ENCODE measurements around the gene APOL5.

Gene APOL5

GRCh38 chr22:35742342-35743100 lies 24.8 kb downstream of the APOL5 start:
- DNase-seq (ENCODE audit: low spot score): no peak

GRCh38 chr22:35743326-35743860 lies 25.7 kb downstream of the APOL5 start:
- no peak for DNase-seq (ENCODE audit: low spot score)

- no peak for DNase-seq (ENCODE audit: low spot score)
Observed at GRCh38 chr22:35746248-35746647, 28.6 kb downstream of the APOL5 start.

- DNase-seq (ENCODE audit: low spot score): no peak
Observed at GRCh38 chr22:35746946-35747703, 29.5 kb downstream of the APOL5 start.

GRCh38 chr22:35749808-35750207 lies 32.1 kb downstream of the APOL5 start:
- no peak for DNase-seq (ENCODE audit: low spot score)

GRCh38 chr22:35752006-35752862 lies 34.6 kb downstream of the APOL5 start:
- DNase-seq (ENCODE audit: low spot score): no peak

GRCh38 chr22:35752863-35753189 lies 35.2 kb downstream of the APOL5 start:
- DNase-seq (ENCODE audit: low spot score): no peak

GRCh38 chr22:35754761-35755160 lies 37.1 kb downstream of the APOL5 start:
- DNase-seq (ENCODE audit: low spot score): no peak

GRCh38 chr22:35756722-35757121 lies 39.0 kb downstream of the APOL5 start:
- no peak for DNase-seq (ENCODE audit: low spot score)

GRCh38 chr22:35758394-35758793 lies 40.7 kb downstream of the APOL5 start:
- no peak for DNase-seq (ENCODE audit: low spot score)

GRCh38 chr22:35761037-35761436 lies 43.4 kb downstream of the APOL5 start:
- no peak for DNase-seq (ENCODE audit: low spot score)

- no peak for DNase-seq (ENCODE audit: low spot score)
Observed at GRCh38 chr22:35766654-35767580, 49.2 kb downstream of the APOL5 start.

GRCh38 chr22:35769974-35770373 lies 52.3 kb downstream of the APOL5 start:
- no peak for DNase-seq (ENCODE audit: low spot score)

GRCh38 chr22:35775339-35775738 lies 57.7 kb downstream of the APOL5 start:
- no peak for DNase-seq (ENCODE audit: low spot score)

GRCh38 chr22:35777335-35777975 lies 59.8 kb downstream of the APOL5 start:
- no peak for DNase-seq (ENCODE audit: low spot score)
